PFSK-1 (cell line): Measurements from ENCODE around the gene HOOK2.

Experiments
- FOXP2 ChIP-seq: optimal IDR thresholded peaks from 2 replicates; pipeline ENCODE3; 2011; ENCODE audit warnings: borderline replicate concordance, control low read depth, inconsistent platforms; ENCODE audit not compliant: insufficient read depth; ENCODE audit errors: extremely low read length, extremely low read depth
- POLR2AphosphoS5 ChIP-seq: IDR thresholded peaks from 2 replicates; pipeline ENCODE4 v1.6.1; 2012; ENCODE audit warnings: low read depth, mild to moderate bottlenecking, control low read depth, low read length, moderate library complexity
- REST ChIP-seq, 2 experiments: IDR thresholded peaks; 2 replicates each; pipeline versions ENCODE4 v1.6.1 to v1.8.0; 2011 to 2012; ENCODE audit warnings: low read depth in 2 of 2, low read length in 2 of 2, control low read depth in 1 of 2, inconsistent platforms in 1 of 2, mild to moderate bottlenecking in 1 of 2, moderate library complexity in 1 of 2; ENCODE audit not compliant: insufficient read depth in 1 of 2
- SIN3A ChIP-seq: IDR thresholded peaks from 2 replicates; pipeline ENCODE4 v1.6.1; 2012; ENCODE audit warnings: mild to moderate bottlenecking, low read length, moderate library complexity, borderline replicate concordance; ENCODE audit not compliant: insufficient read depth
- TAF1 ChIP-seq: IDR thresholded peaks from 2 replicates; pipeline ENCODE4 v1.6.1; 2012; ENCODE audit warnings: low read length, control low read depth, borderline replicate concordance; ENCODE audit not compliant: insufficient read depth

The HOOK2 gene

DNA sequence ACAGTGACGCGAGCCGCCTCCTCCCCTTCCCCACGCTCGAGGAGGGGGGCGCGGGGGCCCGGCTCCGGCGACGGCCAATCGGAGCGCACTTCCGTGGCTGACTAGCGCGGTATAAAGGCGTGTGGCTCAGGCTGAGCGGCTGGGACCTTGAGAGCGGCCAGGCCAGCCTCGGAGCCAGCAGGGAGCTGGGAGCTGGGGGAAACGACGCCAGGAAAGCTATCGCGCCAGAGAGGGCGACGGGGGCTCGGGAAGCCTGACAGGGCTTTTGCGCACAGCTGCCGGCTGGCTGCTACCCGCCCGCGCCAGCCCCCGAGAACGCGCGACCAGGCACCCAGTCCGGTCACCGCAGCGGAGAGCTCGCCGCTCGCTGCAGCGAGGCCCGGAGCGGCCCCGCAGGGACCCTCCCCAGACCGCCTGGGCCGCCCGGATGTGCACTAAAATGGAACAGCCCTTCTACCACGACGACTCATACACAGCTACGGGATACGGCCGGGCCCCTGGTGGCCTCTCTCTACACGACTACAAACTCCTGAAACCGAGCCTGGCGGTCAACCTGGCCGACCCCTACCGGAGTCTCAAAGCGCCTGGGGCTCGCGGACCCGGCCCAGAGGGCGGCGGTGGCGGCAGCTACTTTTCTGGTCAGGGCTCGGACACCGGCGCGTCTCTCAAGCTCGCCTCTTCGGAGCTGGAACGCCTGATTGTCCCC lies 16.1 kb upstream of the HOOK2 start, which contains the start of gene JUNB:
JUNB (plus strand) TSS at position 142 of the 706 bp plus-strand sequence; CDS start at position 428, 286 bp downstream.
- TF ChIP-seq FOXP2 = no peak
- TF ChIP-seq TAF1 = peak; percentile 98
- peak; percentile 100 for TF ChIP-seq POLR2AphosphoS5
- TF ChIP-seq REST (IDR thresholded peaks at IDR 0.05; ENCODE audit: insufficient read depth in 1 of 2, low read depth in 2 of 2, low read length in 2 of 2) = peak; percentile 63 to 70; a peak in 2 of 4 replicates
- TF ChIP-seq SIN3A = peak; percentile 98

DNA sequence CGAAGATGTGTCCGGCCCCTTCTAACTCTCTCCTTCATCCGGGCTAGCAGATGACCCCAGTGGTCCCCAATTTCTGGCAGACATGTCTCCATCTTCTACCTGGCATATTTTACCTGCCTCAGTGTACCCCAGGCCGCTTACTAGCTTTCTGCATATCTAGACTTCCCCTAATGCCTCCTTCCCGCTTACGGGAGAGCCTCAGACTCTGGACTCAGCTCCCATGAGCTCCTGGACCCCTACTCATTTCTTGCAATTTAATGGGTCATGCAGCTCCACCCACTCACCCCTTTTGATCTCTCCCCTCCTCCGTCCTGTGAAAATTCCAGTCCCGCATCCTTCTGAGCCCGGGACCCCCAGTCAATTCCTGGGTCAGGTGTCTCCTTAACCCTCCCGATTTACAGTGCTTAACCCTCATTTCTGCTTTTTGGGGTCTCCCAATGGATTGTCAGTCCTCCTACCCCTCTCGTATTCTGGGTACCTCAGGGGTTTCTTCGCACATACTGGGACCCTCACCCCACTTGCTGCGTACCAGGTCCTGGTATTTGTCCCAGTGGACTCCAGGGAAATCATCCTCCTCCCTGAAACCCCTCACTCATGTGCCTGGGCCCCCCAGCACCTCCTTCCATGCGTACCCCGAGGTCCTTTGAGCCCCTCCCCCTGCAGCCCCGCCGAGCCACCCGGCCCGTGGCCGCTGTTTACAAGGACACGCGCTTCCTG lies 15.4 kb upstream of the HOOK2 start:
- TF ChIP-seq FOXP2 (no peak), TAF1 (no peak), REST (IDR thresholded peaks at IDR 0.05; ENCODE audit: insufficient read depth in 1 of 2, low read depth in 2 of 2, low read length in 2 of 2) (no peak), POLR2AphosphoS5 (no peak), SIN3A (no peak; the same call in 1 of the 2 replicates)

DNA sequence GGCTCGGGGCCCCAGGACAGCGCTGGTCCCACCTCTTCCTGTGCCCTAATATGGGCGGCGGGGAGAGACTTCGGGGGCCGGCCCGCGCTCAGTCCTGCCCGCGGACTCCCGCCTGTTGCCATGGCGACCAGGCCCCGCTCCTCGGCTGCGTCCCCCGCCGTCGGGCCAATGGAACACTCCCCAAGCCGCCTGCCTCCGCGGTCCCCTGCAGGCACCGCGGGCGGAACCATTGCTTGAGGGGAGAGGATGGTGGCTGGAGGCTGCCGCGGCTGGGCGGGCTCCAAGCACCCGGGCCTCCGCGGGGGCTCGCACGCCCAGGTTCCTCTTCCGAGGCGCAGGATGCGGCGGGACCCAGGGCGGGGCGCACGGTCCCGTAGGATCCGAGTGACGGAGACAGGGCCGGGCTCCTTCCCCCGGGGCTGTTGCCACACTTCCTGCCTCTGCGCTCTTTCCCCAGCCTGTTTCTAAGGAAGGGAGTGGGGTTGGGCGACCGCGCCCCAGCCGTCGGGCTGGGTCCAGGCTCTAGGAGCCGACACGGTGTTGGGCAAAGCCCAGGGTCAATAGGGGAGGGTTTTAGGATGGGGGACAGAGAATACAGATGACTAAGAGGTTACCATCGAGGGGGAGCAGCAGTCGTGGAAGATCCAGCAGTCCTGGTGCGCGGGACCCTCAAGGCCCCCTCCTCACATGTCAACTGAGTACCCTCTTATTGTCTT lies 14.7 kb upstream of the HOOK2 start:
- TF ChIP-seq REST (IDR thresholded peaks at IDR 0.05; ENCODE audit: insufficient read depth in 1 of 2, low read depth in 2 of 2, low read length in 2 of 2) (no peak), FOXP2 (no peak), TAF1 (no peak)

GRCh38 chr19:12789098-12789903 lies 13.9 kb upstream of the HOOK2 start:
- TF ChIP-seq SIN3A (no peak), FOXP2 (no peak), TAF1 (no peak), REST (IDR thresholded peaks at IDR 0.05; ENCODE audit: insufficient read depth in 1 of 2, low read depth in 2 of 2, low read length in 2 of 2) (no peak), POLR2AphosphoS5 (no peak)
